DOHH2 (cell line): ENCODE results near the gene VPS37C.
A peak's percentile ranks its signal among the peaks of the same experiment; 100 is the strongest.

ENCODE experiments used
- H3F3A ChIP-seq: fragments of 200-600 bp; sonication (generic), shearing (Covaris generic); 2 replicates; pipeline ENCODE4 v1.6.0; 2016; ENCODE audit warnings: antibody characterized with exemption, mild to moderate bottlenecking; ENCODE audit not compliant: control insufficient read depth, insufficient read depth
- H3K27ac ChIP-seq: fragments of 200-600 bp; sonication (generic); 2 replicates; pipeline ENCODE4 v1.5.1; 2014; ENCODE audit warnings: low read depth, mild to moderate bottlenecking, low read length, moderate library complexity
- H3K27me3 ChIP-seq: fragments of 200-600 bp; sonication (generic); 2 replicates; pipeline ENCODE4 v1.6.1; 2014; ENCODE audit warnings: mild to moderate bottlenecking, low read length, mixed read lengths; ENCODE audit not compliant: control insufficient read depth
- H3K36me3 ChIP-seq: fragments of 200-600 bp; sonication (generic); 2 replicates; pipeline ENCODE4 v1.6.1; 2014; ENCODE audit warnings: mild to moderate bottlenecking, low read length, moderate library complexity, mixed read lengths; ENCODE audit not compliant: control insufficient read depth
- H3K4me1 ChIP-seq: fragments of 200-600 bp; sonication (generic); 2 replicates; pipeline ENCODE4 v1.6.1; 2014; ENCODE audit warnings: mild to moderate bottlenecking, low read length, mixed read lengths; ENCODE audit not compliant: control insufficient read depth
- H3K4me2 ChIP-seq: fragments of 200-600 bp; sonication (generic); 2 replicates; pipeline ENCODE4 v1.6.0; 2014; ENCODE audit warnings: mild to moderate bottlenecking, low read length, moderate library complexity
- H3K4me3 ChIP-seq: fragments of 200-600 bp; sonication (generic); 2 replicates; pipeline ENCODE4 v1.5.1; 2014; ENCODE audit warnings: mild to moderate bottlenecking, low read length, mixed read lengths
- H3K79me2 ChIP-seq: fragments of 200-600 bp; sonication (generic); 2 replicates; pipeline ENCODE4 v1.6.1; 2014; ENCODE audit warnings: mild to moderate bottlenecking, low read length, mixed read lengths; ENCODE audit not compliant: control insufficient read depth
- H3K9me2 ChIP-seq: fragments of 200-600 bp; sonication (generic); replicated peaks from 2 replicates; pipeline ENCODE4 v1.6.1; 2014; ENCODE audit warnings: mild to moderate bottlenecking, low read length, mixed read lengths; ENCODE audit not compliant: control insufficient read depth
- H3K9me3 ChIP-seq: fragments of 200-600 bp; sonication (generic); 2 replicates; pipeline ENCODE4 v1.6.1; 2014; ENCODE audit warnings: antibody characterized with exemption, low read length, mixed read lengths; ENCODE audit not compliant: control insufficient read depth, insufficient read depth
- H4K20me1 ChIP-seq: fragments of 200-600 bp; sonication (generic); 2 replicates; pipeline ENCODE4 v1.6.0; 2014; ENCODE audit warnings: low read depth, mild to moderate bottlenecking, antibody characterized with exemption, low read length, moderate library complexity; ENCODE audit not compliant: control insufficient read depth, insufficient read depth
- EZH2phosphoT487 ChIP-seq: fragments of 200-600 bp; sonication (generic); IDR thresholded peaks from 2 replicates; pipeline ENCODE4 v1.6.1; 2017; ENCODE audit warnings: borderline replicate concordance, mild to moderate bottlenecking, antibody characterized with exemption, low read length, moderate library complexity, mixed read lengths
- TF ChIP-seq, protein P1 (sequence below): fragments of 200-600 bp; sonication (generic); IDR thresholded peaks from one replicate; pipeline ENCODE4 v1.5.1; 2014; ENCODE audit warnings: antibody characterized with exemption, mild to moderate bottlenecking, low read depth, low read length; ENCODE audit not compliant: poor library complexity, severe bottlenecking

The VPS37C gene

DNA sequence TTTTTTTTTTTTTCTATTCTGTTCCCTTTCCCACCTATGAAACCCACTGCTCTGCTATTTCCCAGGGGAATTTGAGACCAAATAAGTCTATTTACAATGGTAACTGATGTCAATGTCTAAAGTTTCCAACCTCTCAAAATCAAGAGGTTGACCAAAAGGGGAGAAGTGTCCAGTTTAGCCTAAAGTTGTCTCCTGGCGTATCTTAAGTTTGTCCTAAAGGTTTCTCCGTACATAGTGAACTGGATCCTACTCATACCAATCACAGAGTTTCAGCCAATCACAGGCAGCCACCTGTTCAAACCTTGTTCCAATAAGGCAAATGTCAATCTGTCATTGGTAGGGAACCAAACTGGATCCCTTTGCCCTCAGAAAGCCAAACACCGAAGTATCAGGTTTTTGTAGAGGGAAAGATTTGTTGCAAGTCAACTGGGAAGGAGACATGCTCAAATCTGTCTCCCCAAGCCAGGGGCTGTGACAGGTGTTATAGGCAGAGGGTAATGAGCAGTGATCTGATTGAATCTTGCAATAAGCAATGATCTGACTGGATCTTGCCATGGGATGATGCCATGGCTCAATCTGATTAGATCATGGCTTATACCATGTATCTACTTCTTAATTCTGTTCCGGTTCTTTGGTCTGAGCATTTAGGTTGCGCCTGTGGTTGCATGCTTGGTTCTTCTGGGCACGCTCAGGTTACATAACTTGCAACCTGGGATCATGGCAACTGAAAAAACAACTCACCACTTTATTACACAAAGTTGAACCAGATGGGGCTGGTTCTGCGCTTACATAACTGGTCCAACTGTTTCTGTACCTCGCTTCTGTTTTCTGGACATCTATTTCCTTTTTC is 1.1 kb upstream of the VPS37C start:
- Histone ChIP-seq H3K27ac (peak overlapping the region; percentile 80), H3K27me3 (no peaks in the 10 kb centered on the region), H3K4me3 (peak overlapping the region; percentile 80), H3F3A (peaks cover 32% of the 10 kb centered on the region), H3K4me1 (peaks cover 51% of the 10 kb centered on the region), H3K9me3 (no peaks in the 10 kb centered on the region), H3K36me3 (peaks cover 1% of the 10 kb centered on the region), H3K4me2 (peak overlapping the region; percentile 88), H3K79me2 (peaks cover 27% of the 10 kb centered on the region), H3K9me2 (no peaks in the 10 kb centered on the region), H4K20me1 (no peaks in the 10 kb centered on the region)
- TF ChIP-seq, protein P1, sequence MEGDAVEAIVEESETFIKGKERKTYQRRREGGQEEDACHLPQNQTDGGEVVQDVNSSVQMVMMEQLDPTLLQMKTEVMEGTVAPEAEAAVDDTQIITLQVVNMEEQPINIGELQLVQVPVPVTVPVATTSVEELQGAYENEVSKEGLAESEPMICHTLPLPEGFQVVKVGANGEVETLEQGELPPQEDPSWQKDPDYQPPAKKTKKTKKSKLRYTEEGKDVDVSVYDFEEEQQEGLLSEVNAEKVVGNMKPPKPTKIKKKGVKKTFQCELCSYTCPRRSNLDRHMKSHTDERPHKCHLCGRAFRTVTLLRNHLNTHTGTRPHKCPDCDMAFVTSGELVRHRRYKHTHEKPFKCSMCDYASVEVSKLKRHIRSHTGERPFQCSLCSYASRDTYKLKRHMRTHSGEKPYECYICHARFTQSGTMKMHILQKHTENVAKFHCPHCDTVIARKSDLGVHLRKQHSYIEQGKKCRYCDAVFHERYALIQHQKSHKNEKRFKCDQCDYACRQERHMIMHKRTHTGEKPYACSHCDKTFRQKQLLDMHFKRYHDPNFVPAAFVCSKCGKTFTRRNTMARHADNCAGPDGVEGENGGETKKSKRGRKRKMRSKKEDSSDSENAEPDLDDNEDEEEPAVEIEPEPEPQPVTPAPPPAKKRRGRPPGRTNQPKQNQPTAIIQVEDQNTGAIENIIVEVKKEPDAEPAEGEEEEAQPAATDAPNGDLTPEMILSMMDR: no peak
- no peak for TF ChIP-seq EZH2phosphoT487

DNA sequence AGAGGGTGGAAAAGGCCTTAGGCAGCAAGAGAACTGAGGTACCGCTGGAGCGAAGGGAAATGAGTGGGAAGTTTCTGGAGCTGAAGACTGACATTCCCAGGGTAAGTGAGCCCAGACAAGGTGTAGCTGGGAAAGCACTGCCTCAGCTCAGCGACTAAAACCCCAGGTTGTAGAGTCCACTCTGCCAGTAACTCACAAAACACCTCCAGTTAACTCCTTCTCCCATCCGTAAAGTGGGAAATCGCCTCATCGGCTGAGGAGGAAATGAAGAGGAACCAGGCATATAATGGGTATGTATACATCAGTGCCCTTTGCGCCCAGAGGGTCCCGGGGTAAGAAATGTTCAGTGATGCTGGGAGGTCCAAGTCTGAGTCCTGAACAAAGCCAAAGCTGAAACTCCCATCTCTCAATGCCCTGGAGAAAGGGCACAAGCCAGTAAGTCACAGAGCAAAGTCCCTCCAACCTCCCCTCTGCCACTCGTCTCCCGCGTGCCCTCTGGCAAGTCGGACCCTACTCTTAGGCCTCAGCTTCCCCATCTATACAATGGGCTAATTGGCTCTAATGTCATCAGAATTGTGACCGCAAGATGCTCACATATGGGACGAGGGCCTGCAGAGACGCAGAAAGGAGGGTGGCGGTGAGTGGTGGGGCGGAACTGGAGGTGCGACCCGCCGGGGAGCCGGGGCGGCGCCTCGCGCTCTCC is 588 bp downstream of the VPS37C start:
- TF ChIP-seq, protein P1: no peak
- no peak for TF ChIP-seq EZH2phosphoT487
- Histone ChIP-seq H3K4me3 (peak overlapping the region; percentile 80), H3K9me3 (no peaks in the 10 kb centered on the region), H3K79me2 (peaks cover 31% of the 10 kb centered on the region), H3K36me3 (peaks cover 3% of the 10 kb centered on the region), H3K27ac (peak overlapping the region; percentile 80), H3F3A (peaks cover 32% of the 10 kb centered on the region), H3K4me1 (peaks cover 49% of the 10 kb centered on the region), H3K27me3 (no peaks in the 10 kb centered on the region), H3K9me2 (no peaks in the 10 kb centered on the region), H4K20me1 (no peaks in the 10 kb centered on the region), H3K4me2 (peak overlapping the region; percentile 88)

DNA sequence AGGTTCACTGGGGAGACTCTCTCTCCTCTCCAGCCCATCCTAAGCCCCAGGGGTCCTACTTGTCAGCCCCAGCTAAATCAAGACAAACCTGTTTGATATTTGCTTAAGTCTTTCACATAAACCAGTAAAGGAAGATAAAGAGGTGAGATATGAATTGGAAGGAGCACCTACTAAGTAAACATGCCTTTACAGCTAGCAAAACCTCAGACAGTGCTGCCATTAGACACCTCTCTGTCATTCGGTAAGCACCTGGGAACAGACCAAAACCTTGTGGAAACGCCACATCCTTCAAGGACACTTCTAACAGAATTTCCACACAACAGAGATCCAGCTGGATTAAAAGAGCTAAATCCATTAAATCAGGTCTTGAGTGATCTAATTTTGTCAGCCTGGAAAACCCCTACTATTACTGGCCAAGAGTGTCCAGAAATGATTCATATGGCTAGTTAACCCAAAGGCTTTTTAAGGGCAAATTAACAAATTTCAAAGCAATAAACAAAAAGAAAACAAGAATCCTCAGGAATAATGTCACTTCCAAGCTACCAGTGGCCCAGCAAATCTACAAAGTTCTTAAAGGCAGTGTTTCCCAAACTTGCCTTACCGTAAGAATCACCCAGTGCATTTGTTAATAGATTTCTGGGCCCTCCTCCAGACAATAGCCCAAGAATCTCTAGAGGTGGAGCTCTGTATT is 2.4 kb downstream of the VPS37C start:
- Histone ChIP-seq H3K27me3 (no peaks in the 10 kb centered on the region), H3K4me1 (peaks cover 37% of the 10 kb centered on the region), H3K36me3 (peaks cover 10% of the 10 kb centered on the region), H3K27ac (no peak overlapping the region), H3K4me2 (no peak overlapping the region; the same call in 1 of the 2 replicates), H3K79me2 (peaks cover 48% of the 10 kb centered on the region), H3K9me2 (no peaks in the 10 kb centered on the region), H3K4me3 (no peak overlapping the region), H3F3A (peaks cover 26% of the 10 kb centered on the region), H3K9me3 (peaks cover 6% of the 10 kb centered on the region; the same call in 1 of the 2 replicates), H4K20me1 (no peaks in the 10 kb centered on the region)
- no peak for TF ChIP-seq EZH2phosphoT487
- TF ChIP-seq, protein P1: no peak
